Ammon's horn (tissue), 1 donor: ENCODE results near the gene ATP5F1D.

ENCODE experiments used
- DNase-seq: peaks from one replicate; pipeline ENCODE4 v3.0.0-alpha.2; 2016; ENCODE audit warnings: low spot score

The ATP5F1D gene

GRCh38 chr19:1220976-1221903 lies 20.3 kb upstream of the ATP5F1D start:
- DNase-seq = peak; percentile 80

DNA sequence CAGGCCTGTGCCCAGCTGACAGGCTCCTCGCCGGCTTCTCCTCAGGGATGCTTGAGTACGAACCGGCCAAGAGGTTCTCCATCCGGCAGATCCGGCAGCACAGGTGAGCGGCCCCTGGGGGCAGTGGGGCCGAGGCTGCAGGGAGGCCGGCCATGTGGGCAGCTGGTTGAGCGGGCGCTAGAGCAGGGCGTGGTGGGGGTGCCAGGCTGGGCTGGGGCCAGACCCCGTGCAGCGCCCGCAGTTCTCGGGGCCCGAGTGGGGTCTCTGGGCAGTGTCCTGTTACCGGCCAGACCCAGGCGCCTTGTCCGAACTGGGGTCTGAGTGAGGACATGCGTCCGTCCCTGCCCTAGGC lies 19.7 kb upstream of the ATP5F1D start:
- no peak for DNase-seq

DNA sequence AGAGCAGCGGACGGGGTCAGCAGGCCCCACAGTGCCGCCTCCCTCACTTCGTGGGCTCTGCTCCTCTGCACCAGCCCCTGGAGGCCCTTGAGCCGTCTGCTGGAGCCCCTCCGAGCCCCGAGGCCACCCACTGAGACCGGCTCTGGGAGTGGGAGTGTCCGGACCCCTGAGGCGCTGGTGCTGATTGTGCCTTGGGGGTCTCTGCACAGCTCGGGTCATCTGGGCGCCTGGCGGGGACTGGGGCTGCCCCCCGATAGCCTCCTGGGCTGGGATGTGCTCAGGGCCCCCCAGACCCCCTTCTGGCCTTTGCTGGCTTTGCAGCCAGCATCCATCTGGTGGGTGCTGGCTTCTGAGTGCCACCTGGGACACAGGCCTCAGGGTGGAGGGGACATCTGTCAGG lies 19.2 kb upstream of the ATP5F1D start:
- DNase-seq = no peak

GRCh38 chr19:1223018-1223855 lies 18.3 kb upstream of the ATP5F1D start:
- DNase-seq = no peak

DNA sequence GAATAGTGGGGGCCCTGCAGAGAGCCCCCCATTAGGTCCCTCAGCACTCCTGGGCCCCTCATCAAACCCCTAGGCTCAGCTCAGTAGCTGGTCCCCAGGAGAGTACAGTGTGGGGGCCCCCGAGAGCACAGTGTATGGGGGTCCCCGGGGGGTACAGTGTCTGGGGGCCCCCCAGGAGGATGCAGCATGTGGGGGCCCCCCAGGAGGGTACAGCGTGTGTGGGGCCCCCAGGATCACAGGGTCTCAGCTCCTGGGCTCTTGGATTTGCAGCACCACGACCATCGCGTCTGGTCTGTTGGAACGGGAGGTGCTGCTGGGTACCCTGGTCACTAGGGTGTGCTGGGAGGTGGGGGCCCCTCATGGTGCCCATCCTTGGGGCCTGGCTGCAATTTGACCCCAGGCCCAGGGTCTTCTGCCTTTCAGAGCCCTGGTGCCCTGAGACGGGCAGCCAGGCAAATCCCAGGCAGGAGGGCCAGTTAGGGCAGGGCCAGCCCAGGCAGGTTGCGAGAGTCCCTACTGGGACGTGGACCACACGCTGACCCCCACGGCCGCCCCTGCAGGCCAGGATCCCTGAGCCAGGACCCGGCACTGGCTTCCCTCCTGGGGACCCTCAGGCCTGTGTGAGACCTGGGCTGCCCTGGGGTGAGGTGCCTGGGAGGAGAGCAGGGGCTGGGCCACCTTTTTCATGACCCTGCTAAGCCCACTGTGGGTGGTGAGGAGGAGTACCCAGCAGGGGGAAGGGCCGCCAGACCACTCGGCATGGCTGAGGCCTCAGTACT lies 17.3 kb upstream of the ATP5F1D start:
- DNase-seq = no peak

DNA sequence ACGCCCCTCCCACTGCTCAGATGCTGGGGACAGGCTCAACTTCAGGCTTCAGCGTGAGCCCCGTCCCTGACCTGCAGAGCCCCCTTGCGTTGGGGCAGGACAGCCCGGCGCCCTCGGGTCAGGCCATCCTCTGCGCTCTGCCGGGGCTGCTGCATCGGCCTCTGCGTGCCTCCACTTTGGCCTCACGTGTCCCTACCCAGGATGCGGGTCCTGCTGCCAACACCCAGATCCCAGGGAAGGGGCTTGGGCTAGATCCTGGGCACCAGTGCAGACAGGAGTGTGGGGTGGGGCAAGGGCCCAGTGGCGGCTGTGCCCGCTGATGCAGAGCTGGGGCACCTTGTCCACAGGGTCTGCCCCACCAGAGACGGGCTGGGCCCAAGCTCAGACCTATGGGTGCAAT lies 16.7 kb upstream of the ATP5F1D start:
- DNase-seq = no peak

GRCh38 chr19:1225440-1226226 lies 15.9 kb upstream of the ATP5F1D start:
- no peak for DNase-seq

- DNase-seq = no peak
These were observed 15.4 kb upstream of the ATP5F1D start for GRCh38 chr19:1226227-1226518.

DNA sequence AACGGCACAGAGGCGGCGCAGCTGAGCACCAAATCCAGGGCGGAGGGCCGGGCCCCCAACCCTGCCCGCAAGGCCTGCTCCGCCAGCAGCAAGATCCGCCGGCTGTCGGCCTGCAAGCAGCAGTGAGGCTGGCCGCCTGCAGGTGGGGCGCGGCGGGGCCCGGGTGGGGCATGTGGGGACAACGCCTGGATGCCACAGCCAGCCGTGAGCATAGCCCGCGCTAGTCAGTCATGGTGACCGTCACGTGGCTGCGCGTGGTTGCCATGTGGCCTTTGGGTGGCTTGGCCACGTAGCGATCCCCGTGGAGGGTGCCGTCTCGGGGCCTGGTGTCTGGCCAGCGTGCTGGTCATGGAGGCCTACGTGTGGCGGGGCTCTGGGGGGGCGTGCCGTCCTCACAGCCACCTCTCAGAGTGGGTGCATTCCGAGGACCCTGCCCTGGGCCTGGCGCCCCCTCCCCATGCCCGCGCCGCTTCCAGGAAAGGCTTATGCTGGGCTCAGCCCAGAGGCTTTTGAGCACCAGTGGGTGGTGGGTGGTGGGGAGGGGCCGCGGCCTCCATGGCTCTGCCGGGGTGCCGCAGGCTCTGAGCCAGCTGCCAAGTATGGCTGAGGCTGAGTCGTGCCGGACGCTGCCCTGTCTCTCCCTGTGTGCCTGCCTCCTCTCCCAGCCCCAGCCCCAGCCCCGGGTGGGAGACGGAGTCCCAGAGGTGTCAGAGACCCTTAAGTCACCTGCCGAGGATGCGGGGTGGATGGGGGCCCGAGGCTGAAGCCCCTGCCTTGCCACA lies 14.8 kb upstream of the ATP5F1D start:
- no peak for DNase-seq

DNA sequence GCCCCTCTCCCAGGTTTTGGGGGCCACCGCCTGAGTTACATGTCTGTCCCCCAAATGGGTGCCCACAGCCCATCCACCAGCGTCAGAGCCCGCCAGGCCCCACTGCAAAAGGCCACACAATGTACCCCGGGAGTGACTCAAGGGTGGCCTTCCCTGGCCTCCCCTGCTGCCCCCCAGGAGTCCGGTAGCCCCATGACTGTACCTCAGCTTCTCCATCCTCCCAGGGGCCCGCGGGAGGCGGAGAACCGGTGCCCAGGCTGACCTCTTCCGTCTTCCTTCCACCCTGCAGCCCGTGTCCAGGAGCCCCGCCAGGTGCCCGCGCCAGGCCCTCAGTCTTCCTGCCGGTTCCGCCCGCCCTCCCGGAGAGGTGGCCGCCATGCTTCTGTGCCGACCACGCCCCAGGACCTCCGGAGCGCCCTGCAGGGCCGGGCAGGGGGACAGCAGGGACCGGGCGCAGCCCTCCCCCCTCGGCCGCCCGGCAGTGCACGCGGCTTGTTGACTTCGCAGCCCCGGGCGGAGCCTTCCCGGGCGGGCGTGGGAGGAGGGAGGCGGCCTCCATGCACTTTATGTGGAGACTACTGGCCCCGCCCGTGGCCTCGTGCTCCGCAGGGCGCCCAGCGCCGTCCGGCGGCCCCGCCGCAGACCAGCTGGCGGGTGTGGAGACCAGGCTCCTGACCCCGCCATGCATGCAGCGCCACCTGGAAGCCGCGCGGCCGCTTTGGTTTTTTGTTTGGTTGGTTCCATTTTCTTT lies 14.1 kb upstream of the ATP5F1D start:
- DNase-seq = no peak

- DNase-seq = no peak
These were observed 13.2 kb upstream of the ATP5F1D start for GRCh38 chr19:1228161-1228957.

DNA sequence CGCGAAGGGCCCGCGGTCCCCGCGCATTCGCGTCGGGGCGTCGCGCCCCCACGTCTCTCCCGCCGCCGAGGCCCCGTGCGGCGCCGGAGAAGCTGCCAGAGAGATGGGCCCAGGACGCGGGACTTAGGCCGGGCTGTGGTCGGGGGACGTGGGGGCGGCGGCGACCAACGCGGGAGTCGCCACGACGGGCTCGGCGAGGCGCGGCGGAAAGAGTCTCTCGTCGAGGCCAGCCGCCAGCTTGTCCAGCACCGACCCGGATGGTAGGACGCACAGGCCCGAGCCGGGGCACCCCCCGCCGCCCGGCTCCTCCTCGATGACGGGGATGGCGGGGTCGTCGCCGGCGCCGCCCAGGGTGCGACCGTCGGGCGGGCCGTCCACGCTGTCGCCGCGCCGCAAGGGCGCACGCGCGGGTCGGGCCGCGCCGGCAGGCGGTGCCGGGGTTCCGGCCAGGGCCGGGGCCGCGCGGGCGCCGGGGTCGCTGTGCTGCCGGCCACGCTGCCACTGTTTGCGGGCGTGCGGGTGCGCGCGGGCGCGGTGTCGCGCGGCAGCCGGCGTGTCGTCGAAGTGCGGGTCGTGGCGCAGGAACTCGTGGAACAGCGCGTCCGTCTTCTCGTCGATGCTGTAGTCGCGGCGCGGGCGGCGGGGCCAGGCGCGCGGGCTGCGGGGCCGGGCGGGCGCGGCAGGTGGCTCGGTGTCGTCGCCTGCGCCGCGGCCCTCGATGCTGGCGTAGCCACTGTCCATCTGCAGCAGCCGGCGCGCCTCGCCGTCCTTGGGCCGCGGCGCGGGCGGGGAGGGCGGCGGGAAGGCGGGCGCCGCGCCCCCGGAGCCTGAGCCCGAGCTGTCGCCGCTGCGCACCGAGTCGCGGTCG lies 12.3 kb upstream of the ATP5F1D start:
- no peak for DNase-seq

- no peak for DNase-seq
These were observed 11.4 kb upstream of the ATP5F1D start for GRCh38 chr19:1229924-1230782.

DNA sequence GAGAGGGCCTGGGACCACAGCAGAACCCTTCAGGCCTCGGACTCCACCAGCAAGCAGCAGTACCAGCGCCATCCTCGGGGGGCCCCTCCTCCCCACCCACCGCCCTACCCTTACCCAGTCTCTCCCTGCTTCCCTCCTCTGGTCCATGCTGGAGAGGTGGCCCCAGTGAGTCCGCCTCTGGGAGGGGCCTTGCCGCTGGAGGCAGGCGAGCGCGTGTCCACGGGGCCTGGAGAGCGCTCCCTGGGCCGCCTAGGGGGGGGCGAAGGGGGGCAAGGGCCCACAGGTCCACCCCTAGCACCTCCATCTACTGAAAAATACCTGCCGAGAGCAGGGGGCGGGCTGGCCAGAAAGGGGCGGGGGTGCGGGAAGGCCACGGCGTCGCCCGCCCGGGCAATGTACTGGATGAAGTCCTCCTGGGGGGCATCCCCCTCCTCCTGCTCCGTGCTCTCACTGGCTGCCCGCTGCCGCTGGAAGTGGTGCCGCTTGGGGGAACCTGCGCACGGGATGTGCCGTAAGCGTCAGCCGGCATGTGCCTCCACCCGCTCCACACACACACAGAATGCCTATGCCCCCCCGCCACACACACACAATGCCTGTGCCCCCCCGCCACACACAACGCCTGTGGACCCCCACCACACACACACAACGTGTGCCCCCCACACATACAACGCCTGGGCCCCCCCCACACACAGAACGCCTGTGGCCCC lies 10.6 kb upstream of the ATP5F1D start:
- no peak for DNase-seq

DNA sequence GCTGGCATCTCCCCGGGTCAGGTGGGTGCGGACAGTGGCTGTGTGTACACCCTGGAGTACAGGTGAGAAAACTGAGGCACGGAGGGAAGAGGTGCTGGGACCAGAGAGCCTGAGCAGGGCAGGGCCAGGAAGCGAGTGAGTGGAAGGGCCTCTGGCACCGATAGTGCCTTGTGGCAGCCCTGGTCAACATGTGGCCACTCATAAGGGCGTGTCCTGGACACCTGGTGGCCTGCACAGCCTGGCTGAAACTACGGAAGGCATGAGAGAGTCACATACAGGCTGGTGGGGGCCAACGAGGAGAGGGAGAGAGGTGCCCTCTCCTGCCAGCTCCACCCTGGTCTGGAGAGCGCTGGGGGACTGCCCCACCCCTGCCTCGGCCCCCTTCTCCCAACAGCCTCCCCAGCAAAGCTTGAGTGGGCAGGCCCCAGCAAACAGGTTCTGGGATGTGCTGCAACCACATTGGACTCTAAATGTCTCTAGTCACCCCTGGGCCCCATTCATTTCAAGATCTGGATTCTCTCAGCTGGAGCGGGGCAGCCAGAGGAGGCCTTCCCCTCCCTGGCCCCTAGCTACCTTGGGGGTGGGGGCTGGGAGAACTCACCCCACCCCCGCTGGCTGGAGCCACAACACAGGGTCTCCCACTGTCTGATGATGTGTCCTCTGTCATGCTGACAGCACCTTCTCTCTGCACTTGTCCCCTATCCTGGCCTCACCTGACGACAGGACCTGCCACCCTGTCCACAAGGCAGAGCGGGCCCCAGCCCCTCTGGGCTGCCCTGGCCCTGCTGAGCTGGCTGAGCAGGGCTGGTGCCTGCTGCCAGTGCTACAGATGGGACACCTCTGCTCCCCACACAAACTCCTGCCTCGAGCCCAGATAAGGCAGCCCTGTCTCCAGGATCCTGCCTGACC lies 9.6 kb upstream of the ATP5F1D start:
- no peak for DNase-seq

DNA sequence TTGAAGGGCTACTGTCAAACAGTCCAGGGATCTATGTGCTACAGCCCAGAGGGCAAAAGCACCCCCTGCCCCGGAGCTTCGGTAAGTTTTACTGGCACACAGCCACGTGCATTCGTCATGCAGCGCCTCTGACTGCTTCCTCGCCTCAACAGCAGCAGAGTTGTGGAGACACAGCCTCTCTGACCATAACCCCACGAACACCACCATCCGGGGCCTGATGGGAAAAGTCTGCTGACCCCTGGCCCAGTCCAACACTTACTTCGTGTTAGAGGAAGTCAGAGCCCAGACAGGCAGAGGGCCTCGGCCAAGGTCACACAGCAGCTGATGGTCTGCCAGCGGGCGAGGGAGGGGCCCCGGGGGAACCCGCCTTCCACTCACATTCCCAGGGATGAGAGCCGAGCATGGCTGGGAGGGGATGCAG lies 8.9 kb upstream of the ATP5F1D start:
- DNase-seq = no peak
